GM19193 (cell line): ENCODE measurements around the gene MYO7B.

ENCODE experiments used
- POLR2A ChIP-seq: IDR thresholded peaks from 4 replicates; pipeline ENCODE4 v1.6.1; 2011; ENCODE audit not compliant: insufficient read depth, insufficient read length; ENCODE audit errors: extremely low read depth

MYO7B gene

DNA sequence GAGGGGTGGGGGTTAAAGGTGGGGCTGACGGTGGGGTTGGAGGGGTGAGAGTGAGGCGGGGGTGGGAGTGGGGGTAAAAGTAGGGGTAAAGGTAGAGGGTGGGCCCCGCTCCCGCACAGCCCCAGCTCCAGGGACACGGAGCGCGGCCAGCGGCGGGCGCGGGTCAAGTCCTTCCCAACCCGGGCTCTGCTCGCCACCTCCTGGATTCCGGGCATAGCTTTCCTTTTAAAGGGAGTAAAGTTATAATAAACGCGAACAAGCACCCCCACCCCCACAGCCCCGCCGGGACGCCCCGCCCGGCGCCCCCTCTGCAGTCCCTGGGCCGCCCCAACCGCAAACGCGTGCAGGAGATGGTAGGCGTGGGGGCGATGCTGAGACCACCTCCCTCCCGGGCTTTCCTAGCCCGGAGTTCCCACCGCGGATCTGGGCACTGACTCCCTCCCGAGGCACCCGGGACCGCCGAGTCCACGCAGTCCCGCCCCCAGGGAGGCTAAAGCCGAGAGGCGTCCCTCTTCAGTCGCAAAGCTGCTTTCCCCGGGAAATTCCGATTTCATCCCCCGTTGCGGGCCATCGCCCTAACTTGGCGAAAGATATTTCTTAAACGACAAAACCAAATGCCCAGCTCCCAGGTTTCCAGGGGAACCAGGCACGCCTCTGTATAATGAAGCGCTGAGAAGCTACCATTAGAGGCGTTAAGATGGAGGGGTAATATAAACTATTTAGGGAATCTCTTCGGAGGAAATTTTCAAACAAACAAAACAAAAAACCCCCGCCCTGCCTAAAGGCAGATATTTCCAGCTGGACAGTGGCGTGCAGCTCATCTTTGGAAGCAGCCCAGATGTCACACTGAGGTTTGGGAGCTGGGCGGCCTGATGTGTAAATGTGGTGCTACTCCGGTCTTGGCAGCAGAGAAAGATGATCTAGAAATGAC is 140.1 kb downstream of the MYO7B start, which contains the start of gene LIMS2:
Gene LIMS2 (minus strand): TSS at position 200 of the 931 bp plus-strand sequence. CDS start 506 bp downstream, outside the sequence.
- no peak for TF ChIP-seq POLR2A

DNA sequence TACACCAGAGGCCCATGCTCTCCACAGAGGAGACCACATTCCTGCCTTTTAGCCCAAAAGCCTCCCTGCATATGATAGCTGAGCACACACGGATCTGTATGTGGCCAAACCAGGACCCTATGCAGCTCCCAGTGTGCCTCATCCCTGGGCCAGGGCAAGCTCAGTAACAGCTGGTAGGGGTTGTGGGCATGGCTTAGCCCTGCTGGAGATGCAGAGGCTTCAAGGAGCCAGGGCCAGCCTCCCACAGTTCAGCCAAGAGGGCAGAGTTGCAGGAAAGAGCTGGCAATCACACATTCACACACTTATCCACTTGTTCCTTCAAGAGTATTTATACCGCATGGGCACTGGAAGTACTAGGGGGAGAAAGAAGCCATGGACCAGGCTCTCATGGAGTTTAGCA is 141.4 kb downstream of the MYO7B start:
- no peak for TF ChIP-seq POLR2A

DNA sequence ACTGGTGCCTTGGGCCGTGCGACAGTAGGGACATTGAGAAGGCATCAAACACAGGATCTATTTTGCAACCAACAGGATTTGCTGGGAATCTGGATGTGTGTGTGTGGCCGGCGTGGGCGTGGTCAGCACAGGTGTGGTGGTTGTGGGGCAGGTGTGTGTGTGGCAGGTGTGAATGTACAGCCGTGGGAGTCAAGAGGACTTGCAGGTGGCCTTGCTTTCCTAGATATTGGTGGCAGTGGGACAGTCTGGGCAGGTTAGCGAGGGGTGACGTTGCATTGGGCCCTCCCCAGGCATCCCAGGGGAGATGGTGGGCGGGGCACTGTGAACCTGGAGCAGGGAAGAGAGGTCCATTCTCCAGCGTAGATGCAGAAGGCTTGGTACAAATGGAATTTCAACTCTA is 143.0 kb downstream of the MYO7B start:
- TF ChIP-seq POLR2A = no peak

DNA sequence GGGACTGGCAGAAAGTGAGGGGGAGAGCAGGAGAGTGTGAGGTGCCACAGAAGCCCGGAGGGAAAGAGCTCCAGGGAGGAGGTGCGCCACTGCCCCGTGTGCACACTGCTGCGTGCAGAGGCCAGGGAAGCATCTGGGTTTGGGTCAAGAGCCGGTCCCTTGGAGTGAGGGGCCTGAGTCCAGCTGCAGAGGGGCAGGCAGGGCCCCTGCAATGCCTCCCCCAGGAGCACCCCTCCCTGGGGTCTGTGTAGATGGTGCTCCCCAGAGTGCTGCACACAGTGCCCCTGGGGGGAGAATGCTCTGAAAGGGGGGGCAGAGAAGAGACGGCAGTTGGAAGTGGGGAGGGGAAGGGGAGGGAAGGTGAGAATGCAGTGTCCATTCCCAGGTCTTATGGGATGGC is 143.5 kb downstream of the MYO7B start:
- TF ChIP-seq POLR2A = no peak

DNA sequence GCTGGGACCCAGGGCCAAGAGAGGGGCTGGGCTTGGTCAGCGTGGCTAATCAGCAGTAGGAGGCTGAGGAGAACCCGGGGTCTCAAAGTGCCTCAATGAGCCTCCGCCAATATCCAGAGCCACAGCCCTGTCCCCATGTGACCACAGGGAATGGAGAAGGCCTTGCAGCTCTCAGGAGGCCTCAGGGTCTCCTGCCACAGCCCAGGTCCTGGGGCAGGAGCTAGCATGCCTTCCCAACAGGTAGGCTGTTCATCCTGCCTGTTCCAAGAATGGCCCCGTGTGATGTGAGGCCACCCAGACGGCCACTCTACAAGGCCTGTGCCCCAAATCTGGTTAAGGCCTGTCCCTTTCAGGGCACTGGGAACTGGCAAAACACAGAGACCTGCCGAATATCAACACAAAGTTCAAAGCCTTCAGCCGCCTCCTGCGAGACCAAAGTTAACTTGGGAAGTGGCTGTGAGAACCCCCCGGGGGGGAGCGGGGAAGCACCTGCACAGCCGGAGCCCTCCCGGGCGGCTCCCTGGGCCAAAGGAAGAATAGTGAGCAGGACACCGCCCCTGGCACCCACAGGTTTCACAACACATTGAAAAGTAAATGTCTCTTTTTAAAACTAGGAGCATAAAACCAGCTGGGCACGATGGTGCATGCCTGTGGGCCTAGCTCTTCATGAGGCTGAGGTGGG is 144.3 kb downstream of the MYO7B start:
- no peak for TF ChIP-seq POLR2A

DNA sequence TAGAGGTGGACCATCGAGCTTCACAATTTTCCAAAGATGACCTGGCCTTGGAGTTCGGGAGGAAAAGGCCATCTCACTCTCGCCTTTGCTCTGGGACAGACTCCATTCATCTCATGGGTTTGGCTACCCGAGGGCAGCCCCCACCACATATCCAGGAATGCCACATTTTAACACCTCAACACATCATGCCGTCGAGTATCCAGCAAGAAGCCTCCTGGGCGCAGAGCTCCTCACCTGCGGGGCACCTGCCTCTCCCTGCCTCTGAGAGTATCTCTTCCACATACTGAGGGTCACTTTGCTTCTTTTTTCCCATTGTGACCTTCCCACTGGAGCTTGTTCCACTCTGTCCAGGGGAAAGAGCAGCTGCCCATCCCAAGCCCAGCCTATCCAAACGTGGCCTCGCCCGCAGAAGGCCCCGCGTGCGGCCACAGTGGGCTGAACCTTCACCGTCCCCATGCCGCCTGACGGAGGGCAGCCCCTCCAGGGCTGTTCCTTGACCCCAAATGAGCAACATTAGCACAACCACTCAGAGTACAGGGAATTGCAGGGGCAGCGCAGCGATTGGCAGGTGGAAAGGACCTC is 145.3 kb downstream of the MYO7B start:
- no peak for TF ChIP-seq POLR2A

DNA sequence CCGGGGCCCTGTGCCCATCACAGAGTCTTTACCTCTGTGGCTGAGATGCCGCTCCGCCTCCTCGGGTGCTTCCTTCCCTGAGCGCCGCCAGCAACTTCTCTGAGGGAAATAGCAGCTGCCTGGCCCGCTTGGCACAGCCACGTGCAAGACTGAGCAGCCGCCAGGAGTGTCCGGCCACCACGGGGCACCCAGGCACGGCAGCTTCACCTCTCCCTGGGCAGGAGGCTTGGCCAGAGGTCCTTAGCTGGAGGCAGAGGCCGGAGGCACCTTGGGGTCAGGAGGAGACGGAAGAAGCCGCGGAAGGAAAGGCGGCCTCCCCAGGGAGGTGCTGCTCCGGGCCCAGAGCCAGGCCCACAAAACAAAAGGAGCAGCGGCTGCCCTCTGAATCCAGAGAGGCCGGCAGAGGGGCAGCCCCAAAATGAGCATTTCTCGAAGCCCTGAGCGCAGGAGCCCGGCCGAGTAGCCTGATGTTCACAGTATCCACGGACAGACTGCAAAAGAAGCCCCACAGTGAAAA is 145.9 kb downstream of the MYO7B start:
- TF ChIP-seq POLR2A = no peak

DNA sequence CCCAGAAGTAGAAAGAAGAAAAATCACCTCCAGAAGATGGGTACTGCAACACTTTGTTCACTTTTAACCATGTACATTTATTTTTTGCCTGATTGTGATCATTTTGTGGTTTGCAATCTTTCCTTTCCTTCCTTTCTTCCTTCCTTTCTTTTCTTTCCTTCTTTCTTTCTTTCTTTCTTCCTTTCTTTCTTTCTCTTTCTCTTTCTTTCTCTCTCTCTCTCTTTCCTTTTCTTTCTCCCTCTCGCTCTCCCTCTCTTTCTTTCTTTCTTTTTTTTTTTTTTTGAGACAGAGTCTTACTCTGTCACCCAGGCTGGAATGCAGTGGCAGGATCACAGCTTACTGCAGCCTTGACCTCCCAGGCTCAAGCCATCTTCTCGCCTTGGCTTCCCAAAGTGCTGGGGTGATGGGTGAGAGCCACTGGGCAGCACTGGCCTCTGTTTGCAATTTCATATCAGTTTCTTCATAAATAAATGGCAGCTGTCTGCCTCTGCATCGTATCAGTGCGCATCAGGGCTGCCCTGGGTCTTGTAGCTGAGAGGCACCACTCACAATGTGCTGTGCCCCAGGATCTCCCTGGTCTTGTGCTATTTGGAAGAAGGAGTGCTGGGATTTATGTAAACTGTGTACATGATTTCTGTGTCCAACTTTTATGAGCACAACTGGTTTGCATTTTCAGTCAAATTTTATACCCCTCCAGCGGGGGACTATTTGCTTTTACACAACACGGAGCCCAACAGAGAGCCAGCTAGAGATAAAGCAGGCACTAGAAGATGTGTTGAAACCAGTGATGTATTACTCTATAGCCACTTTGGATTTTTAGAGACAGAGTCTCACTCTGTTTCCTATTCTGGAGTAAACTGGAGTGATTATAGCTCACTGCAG is 146.7 kb downstream of the MYO7B start:
- no peak for TF ChIP-seq POLR2A

DNA sequence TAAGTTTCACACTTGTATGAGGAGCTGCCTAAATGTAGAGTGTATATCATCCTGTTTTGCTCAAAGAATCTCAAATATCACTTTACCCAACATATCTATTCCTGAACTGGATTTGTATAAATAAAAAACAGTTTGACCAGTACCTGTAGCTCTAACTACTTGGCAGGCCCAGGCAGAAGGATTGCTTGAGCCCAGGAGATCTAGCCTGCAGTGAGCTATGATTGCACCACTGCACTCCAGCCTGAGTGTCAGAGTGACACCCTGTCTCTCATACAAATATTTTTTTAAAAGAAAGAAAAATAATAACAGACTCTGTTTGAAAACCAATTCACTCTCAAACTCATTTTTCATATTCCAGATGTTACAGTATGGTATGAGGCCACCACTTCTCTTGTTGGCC is 147.6 kb downstream of the MYO7B start:
- TF ChIP-seq POLR2A = no peak

DNA sequence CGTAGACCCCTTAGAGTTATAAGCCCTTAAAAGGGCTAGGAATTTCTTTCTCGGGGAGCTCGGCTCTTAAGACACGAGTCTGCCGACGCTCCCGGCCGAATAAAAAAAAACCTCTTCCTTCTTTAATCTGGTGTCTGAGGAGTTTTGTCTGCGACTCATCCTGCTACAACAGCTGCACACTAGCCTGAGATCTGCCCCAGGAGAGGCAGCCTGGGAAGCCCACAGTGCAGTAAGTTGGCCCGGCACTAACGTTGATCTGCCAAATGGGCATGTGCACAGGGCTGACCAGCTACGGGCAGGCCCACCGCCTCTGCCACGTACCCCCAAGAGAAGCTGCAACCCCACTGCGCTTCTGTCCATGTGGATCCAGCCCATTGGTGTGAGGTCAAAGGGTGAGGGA is 148.3 kb downstream of the MYO7B start:
- TF ChIP-seq POLR2A = no peak

DNA sequence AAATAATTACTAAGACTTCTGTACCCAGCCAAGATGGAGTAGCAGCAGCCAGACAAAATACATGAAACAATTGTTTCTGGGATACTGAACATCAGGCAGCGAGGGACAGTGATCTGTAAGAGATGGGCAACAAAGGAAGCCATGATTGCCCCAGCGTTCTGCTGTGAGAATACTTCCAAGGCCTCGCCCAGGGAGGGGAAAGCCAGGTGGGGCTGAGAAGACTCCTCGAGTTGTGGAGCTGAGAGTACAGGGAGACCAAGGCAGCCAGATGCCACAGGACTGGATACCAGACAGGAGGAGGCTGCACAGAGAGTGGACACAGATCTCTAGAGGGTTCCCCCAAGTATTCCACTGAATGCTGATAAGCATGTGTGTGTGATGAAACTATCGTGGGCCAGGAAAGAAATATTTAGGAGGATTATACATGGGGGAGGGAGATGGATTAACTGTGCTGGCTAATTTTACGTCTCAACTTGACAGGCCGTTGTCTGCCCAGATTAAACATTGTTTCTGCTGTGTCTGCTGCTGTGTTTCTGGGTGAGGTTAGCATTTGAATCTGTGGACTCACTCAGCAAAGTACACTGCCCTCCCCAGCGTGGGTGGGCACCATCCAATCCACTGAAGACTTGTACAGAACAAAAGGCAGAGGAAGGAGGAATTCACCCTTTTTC is 150.1 kb downstream of the MYO7B start:
- TF ChIP-seq POLR2A = no peak
